ENCODE results near the gene INPP4B.

The INPP4B gene

GRCh38 chr4:142554412-142554811, 291.7 kb downstream of the INPP4B start:
- no peaks in the 10 kb centered on the region for H3K36me3 ChIP-seq (ENCODE audit: insufficient read depth, low read length)
- H3K4me3 ChIP-seq (ENCODE audit: low read length) = no peak overlapping the region
- H3K27me3 ChIP-seq (ENCODE audit: control insufficient read depth, insufficient read depth, low read length) = no peaks in the 10 kb centered on the region
- H3K9me3 ChIP-seq (replicated peaks; ENCODE audit: low read length) = no peaks in the 10 kb centered on the region
- no peak overlapping the region for H3K9ac ChIP-seq (ENCODE audit: low read depth, low read length)
- peaks cover 21% of the 10 kb centered on the region for H3K4me1 ChIP-seq (ENCODE audit: control insufficient read depth, insufficient read depth, low read length)
- H3K4me2 ChIP-seq (ENCODE audit: low read length) = no peak overlapping the region

GRCh38 chr4:142551517-142552305, 294.4 kb downstream of the INPP4B start:
- no peak overlapping the region for H3K9ac ChIP-seq (ENCODE audit: low read depth, low read length)
- no peaks in the 10 kb centered on the region for H3K9me3 ChIP-seq (replicated peaks; ENCODE audit: low read length)
- H3K4me1 ChIP-seq (ENCODE audit: control insufficient read depth, insufficient read depth, low read length) = peaks cover 28% of the 10 kb centered on the region

GRCh38 chr4:142550965-142551364, 295.1 kb downstream of the INPP4B start:
- Histone ChIP-seq H3K36me3 (ENCODE audit: insufficient read depth, low read length) (no peaks in the 10 kb centered on the region), H3K4me3 (ENCODE audit: low read length) (no peak overlapping the region), H3K9ac (ENCODE audit: low read depth, low read length) (no peak overlapping the region), H3K4me1 (ENCODE audit: control insufficient read depth, insufficient read depth, low read length) (peaks cover 28% of the 10 kb centered on the region), H3K27me3 (ENCODE audit: control insufficient read depth, insufficient read depth, low read length) (no peaks in the 10 kb centered on the region), H3K9me3 (replicated peaks; ENCODE audit: low read length) (no peaks in the 10 kb centered on the region), H3K4me2 (ENCODE audit: low read length) (no peak overlapping the region)

More at GRCh38 chr4:142551517-142552305, 294.4 kb downstream of the INPP4B start:
- Histone ChIP-seq H3K4me2 (ENCODE audit: low read length) (no peak overlapping the region), H3K4me3 (ENCODE audit: low read length) (no peak overlapping the region), H3K27me3 (ENCODE audit: control insufficient read depth, insufficient read depth, low read length) (no peaks in the 10 kb centered on the region), H3K36me3 (ENCODE audit: insufficient read depth, low read length) (no peaks in the 10 kb centered on the region)

- Histone ChIP-seq H3K27me3 (ENCODE audit: control insufficient read depth, insufficient read depth, low read length) (no peaks in the 10 kb centered on the region), H3K4me2 (ENCODE audit: low read length) (peak overlapping the region; percentile 45), H3K9me3 (replicated peaks; ENCODE audit: low read length) (no peaks in the 10 kb centered on the region), H3K4me3 (ENCODE audit: low read length) (no peak overlapping the region), H3K9ac (ENCODE audit: low read depth, low read length) (peak overlapping the region; percentile 41), H3K4me1 (ENCODE audit: control insufficient read depth, insufficient read depth, low read length) (peaks cover 29% of the 10 kb centered on the region), H3K36me3 (ENCODE audit: insufficient read depth, low read length) (no peaks in the 10 kb centered on the region)
These were observed 296.2 kb downstream of the INPP4B start for GRCh38 chr4:142549726-142550463.

- Histone ChIP-seq H3K36me3 (ENCODE audit: insufficient read depth, low read length) (no peaks in the 10 kb centered on the region), H3K4me3 (ENCODE audit: low read length) (no peak overlapping the region), H3K9me3 (replicated peaks; ENCODE audit: low read length) (no peaks in the 10 kb centered on the region), H3K4me2 (ENCODE audit: low read length) (no peak overlapping the region), H3K9ac (ENCODE audit: low read depth, low read length) (no peak overlapping the region), H3K4me1 (ENCODE audit: control insufficient read depth, insufficient read depth, low read length) (peaks cover 34% of the 10 kb centered on the region), H3K27me3 (ENCODE audit: control insufficient read depth, insufficient read depth, low read length) (no peaks in the 10 kb centered on the region)
These were observed 296.9 kb downstream of the INPP4B start for GRCh38 chr4:142549248-142549647.

- no peak overlapping the region for H3K4me3 ChIP-seq (ENCODE audit: low read length)
- no peak overlapping the region for H3K4me2 ChIP-seq (ENCODE audit: low read length)
- H3K9me3 ChIP-seq (replicated peaks; ENCODE audit: low read length) = no peaks in the 10 kb centered on the region
- no peaks in the 10 kb centered on the region for H3K36me3 ChIP-seq (ENCODE audit: insufficient read depth, low read length)
- H3K27me3 ChIP-seq (ENCODE audit: control insufficient read depth, insufficient read depth, low read length) = no peaks in the 10 kb centered on the region
- H3K9ac ChIP-seq (ENCODE audit: low read depth, low read length) = no peak overlapping the region
- peaks cover 34% of the 10 kb centered on the region for H3K4me1 ChIP-seq (ENCODE audit: control insufficient read depth, insufficient read depth, low read length)
These were observed 297.6 kb downstream of the INPP4B start for GRCh38 chr4:142548491-142548890.

- no peaks in the 10 kb centered on the region for H3K9me3 ChIP-seq (replicated peaks; ENCODE audit: low read length)
- H3K4me3 ChIP-seq (ENCODE audit: low read length) = no peak overlapping the region
- peaks cover 34% of the 10 kb centered on the region for H3K4me1 ChIP-seq (ENCODE audit: control insufficient read depth, insufficient read depth, low read length)
- H3K9ac ChIP-seq (ENCODE audit: low read depth, low read length) = no peak overlapping the region
- H3K4me2 ChIP-seq (ENCODE audit: low read length) = no peak overlapping the region
- H3K36me3 ChIP-seq (ENCODE audit: insufficient read depth, low read length) = no peaks in the 10 kb centered on the region
- H3K27me3 ChIP-seq (ENCODE audit: control insufficient read depth, insufficient read depth, low read length) = no peaks in the 10 kb centered on the region
These were observed 298.1 kb downstream of the INPP4B start for GRCh38 chr4:142547974-142548373.

- peaks cover 20% of the 10 kb centered on the region for H3K4me1 ChIP-seq (ENCODE audit: control insufficient read depth, insufficient read depth, low read length)
- H3K36me3 ChIP-seq (ENCODE audit: insufficient read depth, low read length) = no peaks in the 10 kb centered on the region
- no peaks in the 10 kb centered on the region for H3K27me3 ChIP-seq (ENCODE audit: control insufficient read depth, insufficient read depth, low read length)
- no peak overlapping the region for H3K4me3 ChIP-seq (ENCODE audit: low read length)
- no peak overlapping the region for H3K9ac ChIP-seq (ENCODE audit: low read depth, low read length)
- H3K4me2 ChIP-seq (ENCODE audit: low read length) = no peak overlapping the region
- H3K9me3 ChIP-seq (replicated peaks; ENCODE audit: low read length) = no peaks in the 10 kb centered on the region
These were observed 301.5 kb downstream of the INPP4B start for GRCh38 chr4:142544594-142544993.

- peaks cover 14% of the 10 kb centered on the region for H3K4me1 ChIP-seq (ENCODE audit: control insufficient read depth, insufficient read depth, low read length)
- no peak overlapping the region for H3K9ac ChIP-seq (ENCODE audit: low read depth, low read length)
- no peaks in the 10 kb centered on the region for H3K36me3 ChIP-seq (ENCODE audit: insufficient read depth, low read length)
- no peaks in the 10 kb centered on the region for H3K9me3 ChIP-seq (replicated peaks; ENCODE audit: low read length)
- H3K27me3 ChIP-seq (ENCODE audit: control insufficient read depth, insufficient read depth, low read length) = no peaks in the 10 kb centered on the region
- H3K4me3 ChIP-seq (ENCODE audit: low read length) = no peak overlapping the region
- H3K4me2 ChIP-seq (ENCODE audit: low read length) = no peak overlapping the region
These were observed 302.1 kb downstream of the INPP4B start for GRCh38 chr4:142544039-142544438.

GRCh38 chr4:142540483-142540804, 305.7 kb downstream of the INPP4B start:
- Histone ChIP-seq H3K4me3 (ENCODE audit: low read length) (no peak overlapping the region), H3K9ac (ENCODE audit: low read depth, low read length) (no peak overlapping the region), H3K27me3 (ENCODE audit: control insufficient read depth, insufficient read depth, low read length) (no peaks in the 10 kb centered on the region), H3K36me3 (ENCODE audit: insufficient read depth, low read length) (no peaks in the 10 kb centered on the region), H3K4me1 (ENCODE audit: control insufficient read depth, insufficient read depth, low read length) (peaks cover 9% of the 10 kb centered on the region), H3K4me2 (ENCODE audit: low read length) (no peak overlapping the region), H3K9me3 (replicated peaks; ENCODE audit: low read length) (no peaks in the 10 kb centered on the region)

GRCh38 chr4:142539796-142540482, 306.2 kb downstream of the INPP4B start:
- Histone ChIP-seq H3K36me3 (ENCODE audit: insufficient read depth, low read length) (no peaks in the 10 kb centered on the region), H3K9me3 (replicated peaks; ENCODE audit: low read length) (no peaks in the 10 kb centered on the region), H3K9ac (ENCODE audit: low read depth, low read length) (no peak overlapping the region), H3K27me3 (ENCODE audit: control insufficient read depth, insufficient read depth, low read length) (no peaks in the 10 kb centered on the region), H3K4me3 (ENCODE audit: low read length) (no peak overlapping the region), H3K4me1 (ENCODE audit: control insufficient read depth, insufficient read depth, low read length) (peaks cover 13% of the 10 kb centered on the region), H3K4me2 (ENCODE audit: low read length) (no peak overlapping the region)
